HG03558 (cell line): ENCODE data around the gene ZNF507.
A peak's percentile ranks its signal among the peaks of the same experiment; 100 is the strongest.
"Not testable (repeated sequence)": the region's sequence is repeated elsewhere in the genome, so short reads cannot be mapped to it uniquely, and the experiment has no call there.

Experiments used
- ATAC-seq: cut with Tn5 transposase; IDR thresholded peaks from one replicate; pipeline ENCODE4 v1.9.1; 2021; ENCODE audit warnings: moderate number of reproducible peaks; ENCODE audit not compliant: unreplicated experiment; ENCODE audit errors: extremely low read depth

The ZNF507 gene

DNA sequence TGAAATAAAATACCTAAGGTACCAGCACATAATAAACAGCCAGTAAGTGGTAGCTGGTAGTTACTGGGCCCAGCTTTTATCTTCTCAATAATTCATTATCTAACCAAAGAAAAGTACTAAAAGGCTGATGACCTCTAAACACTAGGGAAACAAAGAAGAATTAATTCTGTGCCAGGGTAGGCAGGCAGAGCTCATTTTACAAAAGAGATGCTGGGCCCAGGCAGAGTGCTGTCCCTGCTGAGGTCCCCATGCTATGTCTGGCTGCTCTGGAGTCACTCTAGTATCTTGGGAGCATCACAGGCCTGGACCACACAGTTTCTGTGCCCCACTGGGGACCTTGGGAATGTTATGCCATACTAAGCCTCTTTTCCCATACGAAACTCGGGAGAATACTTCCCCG, 18.2 kb downstream of the ZNF507 start:
- no peak for ATAC-seq

DNA sequence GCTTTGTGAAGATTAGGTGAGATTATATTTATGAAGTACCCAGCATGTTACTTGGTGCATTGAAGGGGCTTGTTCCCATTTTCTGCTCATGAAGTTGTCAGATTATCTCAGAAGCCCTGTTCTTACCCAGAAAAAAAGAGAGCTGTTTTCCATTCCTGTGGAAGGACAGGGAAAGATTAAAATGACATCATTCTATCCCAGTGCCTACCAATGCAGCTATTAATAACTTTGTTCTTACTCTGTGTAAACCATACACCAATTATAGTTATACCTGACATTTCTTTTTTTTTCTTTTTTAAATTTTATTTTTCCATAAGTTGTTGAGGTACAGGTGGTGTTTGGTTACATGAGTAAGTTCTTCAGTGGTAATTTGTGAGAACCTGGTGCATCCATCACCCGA, 18.6 kb downstream of the ZNF507 start:
- ATAC-seq, result no peak

DNA sequence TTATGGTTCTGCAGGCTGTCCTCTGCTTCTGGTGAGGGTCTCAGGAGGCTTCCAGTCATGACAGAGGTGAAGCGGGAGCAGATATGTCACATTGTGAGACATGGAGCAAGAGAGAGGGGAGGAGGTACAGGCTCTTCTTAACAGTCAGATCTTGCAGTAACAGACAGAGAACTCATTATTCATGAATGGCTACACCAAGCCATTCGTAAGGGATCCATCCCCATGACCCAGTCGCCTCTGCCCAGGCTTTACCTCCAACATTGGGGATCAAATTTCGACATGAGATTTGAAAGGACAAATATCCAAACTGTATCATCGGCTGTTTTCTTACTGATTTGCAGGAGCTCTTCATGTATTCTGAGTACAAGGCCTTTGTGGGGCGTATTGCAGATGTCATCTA, 21.7 kb downstream of the ZNF507 start:
- no peak for ATAC-seq

DNA sequence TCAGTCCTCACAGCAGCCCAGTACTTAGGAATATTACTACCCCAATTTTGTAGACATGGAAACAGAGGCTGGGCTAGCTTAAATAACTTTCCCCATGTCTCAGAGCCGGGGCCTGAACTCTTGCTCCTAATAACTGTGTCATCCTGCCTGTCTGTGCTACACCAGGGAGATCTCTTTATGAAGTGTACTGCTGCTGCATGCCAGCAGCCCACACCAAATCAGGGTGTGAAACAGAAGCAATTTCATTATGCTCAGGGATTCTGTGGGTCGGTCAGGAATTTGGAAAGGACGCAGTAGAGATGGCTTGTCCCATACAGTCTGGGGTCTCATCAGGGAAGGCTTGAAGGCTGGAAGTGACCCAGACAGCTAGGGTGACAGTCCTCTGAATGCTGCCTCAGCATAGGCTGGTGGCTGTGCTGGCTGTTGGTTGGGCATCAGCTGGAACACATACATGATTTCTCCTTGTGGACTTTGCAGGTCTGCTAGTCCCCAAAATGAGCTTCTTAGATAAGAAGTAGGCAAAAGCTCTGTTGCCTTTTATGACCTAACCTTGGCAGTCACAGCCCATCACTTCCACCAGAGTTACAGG, 22.6 kb downstream of the ZNF507 start:
- no peak for ATAC-seq

DNA sequence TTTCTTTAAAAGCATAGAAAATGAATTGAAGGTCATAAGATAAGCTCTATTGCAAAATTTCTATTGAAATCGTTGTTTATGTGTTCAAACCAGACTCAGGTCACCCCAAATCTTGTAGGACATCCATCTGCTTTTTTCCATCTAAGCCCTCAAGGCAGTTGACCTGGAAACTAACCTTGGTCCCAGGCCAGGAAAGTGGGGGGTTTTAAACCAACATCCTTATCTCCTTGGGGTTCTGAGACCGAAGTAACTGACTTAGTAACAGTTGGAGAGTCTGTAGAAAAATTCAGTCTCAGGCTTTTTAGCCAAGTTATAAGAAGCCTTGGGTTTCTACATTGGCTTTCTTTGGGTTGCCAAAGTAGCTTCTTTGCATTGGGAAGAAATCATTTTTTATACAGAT, 23.4 kb downstream of the ZNF507 start:
- no peak for ATAC-seq

DNA sequence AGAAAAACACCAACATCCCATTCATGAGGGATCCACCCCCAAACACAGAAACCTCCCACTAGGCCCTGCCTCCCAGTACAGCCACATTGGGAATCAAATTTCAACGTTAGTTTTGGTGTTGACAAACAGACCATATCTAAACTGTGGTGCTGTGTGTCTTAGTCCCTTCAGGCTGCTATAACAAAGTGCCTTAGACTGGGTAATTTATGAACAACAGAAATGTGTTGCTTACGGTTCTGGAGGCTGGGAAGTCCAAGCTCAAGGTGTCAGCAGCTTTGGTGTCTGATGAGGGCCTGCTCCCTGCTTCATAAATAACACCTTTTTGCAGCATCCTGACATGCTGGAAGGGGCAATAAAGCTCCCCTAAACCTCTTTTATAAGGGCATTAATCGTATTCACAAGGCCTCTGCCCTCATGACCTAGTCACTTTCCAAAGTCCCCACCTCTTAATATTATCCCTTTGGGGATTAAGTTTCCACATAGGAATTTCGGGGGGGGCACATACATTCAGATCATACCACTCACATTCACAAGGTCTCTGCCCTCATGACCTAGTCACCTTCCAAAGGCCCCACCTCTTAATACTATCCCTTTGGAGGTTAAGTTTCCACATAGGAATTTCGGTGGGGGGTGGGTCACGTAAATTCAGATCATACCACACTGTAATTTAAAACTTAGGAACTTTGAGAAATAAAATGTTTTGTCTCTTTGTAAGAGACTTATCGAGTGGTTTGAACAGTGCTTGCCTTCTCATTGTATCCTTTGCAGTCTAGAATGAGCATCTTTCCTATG, 27.5 kb downstream of the ZNF507 start:
- ATAC-seq, result no peak

DNA sequence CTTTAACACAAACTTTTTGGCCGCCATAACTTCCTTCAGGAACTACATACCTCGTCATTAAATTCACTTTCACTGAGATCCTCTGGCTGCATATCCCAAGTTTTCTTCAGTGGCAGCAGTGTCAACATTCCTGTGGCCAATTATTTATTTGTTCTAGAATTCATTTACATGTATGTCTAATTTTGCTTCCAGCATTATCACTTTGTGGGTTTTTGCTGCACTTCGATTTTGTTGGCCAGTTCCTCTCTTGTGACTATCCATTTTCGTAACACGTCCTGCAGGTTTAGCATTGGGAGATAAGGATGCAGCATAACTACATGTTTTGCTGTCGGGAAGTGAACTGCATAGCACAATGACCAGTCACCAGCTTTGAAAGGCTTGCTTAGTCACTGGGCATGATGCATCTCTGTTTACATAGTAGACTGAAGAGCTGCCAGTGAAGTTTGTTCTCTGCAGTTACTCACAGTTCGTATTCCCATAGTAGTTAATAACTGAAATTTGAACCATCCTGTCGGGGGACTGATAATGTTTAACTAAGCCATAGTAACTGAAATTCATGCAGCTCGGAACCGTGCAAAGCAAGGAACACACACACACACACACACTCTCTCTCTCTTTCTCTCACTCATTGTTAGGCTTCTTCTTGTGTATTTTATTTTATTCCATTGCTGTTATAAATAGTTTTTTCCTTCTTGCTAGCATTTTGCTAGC, 28.3 kb downstream of the ZNF507 start:
- no peak for ATAC-seq

DNA sequence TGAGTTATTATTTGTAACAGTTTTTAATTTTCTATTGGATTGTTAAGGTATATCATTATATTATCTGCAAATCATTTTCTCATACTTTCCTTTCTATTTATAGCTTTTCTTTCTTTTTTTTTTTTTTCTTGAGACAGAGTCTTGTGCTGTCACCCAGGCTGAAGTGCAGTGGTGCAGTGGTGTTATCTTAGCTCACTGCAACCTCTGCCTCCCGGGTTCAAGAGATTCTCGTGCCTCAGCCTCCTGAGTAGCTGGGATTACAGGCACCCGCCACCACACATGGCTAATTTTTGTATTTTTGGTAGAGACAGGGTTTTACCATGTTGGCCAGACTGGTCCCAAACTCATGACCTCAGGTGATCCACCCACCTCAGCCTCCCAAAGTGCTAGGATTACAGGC, 29.0 kb downstream of the ZNF507 start:
- not testable (repeated sequence) for ATAC-seq

DNA sequence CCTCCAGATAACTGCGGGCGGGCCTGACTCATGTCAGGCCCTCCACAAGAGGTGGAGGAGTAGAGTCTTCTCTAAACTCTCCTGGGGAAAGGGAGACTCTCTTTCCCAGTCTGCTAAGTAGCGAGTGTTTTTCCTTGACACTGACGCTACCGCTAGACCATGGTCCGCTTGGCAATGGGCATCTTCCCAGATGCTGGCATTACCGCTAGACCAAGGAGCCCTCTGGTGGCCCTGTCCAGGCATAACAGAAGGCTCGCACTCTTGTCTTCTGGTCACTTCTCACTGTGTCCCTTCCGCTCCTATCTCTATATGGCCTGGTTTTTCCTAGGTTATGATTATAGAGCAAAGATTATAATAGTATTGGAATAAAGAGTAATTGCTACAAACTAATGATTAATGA, 31.7 kb downstream of the ZNF507 start:
- ATAC-seq, result not testable (repeated sequence)

DNA sequence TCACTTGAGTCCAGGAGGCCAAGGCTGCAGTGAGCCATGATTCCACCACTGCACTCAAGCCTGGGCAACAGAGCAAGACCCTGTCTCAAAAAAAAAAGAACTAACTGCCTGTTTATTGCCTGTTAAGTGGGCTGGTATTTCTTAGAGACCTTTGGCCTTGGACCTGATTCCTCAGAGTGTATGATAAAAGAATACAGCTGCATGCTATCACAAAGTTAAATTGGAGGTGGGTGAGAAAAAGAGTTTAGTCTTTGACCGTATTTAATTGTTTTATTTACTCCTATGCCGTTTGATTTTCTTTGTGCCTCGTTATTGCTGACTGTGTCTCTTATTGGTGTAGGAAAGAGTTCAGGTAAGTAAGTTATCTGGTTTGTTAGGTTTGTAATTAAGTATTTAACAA, 34.9 kb downstream of the ZNF507 start:
- no peak for ATAC-seq

DNA sequence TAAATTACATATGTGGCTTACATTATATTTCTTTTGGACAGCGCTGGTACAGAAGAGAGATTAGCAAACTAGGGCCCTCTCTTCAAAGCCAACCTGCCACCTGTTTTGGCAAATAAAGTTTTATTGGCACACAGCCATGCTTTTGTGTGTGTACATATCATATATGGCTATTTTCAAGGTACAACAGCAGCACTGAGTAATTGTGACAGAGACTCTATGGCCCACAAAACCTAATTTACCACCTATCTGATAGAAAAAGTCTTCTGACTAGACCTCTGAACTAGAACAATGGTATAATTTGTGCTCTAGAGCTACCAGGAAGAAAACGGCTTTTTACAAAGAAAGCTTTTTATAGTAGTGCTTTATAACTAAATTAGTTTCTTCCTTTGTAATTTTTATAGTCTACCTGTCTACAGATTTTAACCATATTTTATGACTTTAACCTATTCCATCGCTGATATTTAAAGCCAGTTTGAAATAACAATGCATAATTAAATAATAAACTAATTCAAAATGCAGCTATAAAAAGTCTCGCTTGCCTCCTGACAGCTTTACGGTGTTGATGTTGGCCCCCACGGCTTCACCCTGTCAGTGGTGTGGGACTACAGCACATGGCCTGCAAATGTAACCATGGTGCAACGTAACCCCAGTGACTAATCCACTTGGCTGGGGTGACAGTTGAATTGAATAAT, 42.4 kb downstream of the ZNF507 start:
- no peak for ATAC-seq

DNA sequence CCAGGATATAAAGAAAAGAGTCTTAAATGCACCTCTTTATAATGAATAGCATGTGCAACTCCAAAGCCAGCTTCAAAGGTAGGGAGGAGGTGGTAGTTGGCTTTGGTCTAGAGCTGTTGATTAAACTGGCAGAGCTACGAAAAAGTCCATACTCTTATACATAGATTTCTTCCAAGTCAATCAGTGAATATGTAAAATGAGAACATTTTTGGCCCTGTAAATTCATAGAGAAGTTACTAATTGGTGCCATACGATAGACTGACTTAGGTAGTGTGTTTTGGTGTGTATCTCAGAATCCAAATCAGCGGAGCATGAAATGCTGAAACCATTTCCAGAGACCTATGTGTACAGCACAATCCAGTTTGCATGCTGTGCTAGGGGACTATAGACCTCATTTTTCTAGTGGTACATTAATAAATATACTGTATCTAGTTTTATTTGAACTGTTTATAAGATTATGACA, 43.0 kb downstream of the ZNF507 start:
- no peak for ATAC-seq

DNA sequence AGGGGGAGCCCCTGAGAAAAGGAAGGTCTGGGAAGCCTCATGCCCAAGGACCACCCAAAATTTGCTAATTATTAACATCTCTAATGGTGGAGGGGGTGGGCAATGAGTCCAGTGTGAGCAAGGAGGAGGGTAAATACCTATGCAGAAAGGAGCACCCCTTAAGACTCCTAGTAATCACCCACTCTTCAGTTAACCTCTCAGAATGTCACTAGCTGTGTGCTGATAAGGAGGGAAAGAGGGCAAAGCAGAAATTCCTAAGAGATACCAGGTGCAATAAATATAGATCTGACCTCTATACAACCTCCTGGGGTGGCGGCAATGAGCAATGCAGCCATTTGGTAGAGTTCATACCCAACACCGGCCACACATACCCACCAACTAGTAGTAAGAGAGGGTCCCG, 47.5 kb downstream of the ZNF507 start:
- ATAC-seq, result no peak

DNA sequence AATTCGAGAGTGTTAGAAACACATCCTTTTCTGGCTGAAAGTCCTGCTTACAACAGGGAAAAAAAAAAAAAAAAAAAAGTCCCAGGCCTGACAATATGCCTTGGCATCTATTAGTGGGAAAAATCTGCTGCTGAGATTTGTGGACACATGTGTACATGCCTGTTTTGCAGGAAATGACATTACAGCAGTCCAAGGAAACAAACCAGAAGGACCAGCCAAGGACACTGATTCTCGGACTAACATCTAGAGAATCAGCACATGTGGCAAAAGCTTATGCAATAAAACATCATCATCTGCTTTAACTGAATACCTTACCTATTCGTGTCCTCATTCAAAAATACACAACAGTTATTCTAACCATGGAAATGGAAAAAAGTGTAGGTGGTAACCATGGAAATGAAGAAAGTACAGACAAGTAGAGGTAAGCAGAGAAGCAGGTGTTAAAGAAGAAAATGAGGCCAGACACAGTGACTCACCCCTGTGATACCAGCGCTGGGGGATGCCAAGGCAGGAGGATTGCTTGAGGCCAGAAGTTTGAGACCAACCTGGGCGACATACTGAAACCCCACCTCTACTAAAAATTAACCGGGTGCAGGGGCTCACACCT, 50.7 kb downstream of the ZNF507 start:
- ATAC-seq, result no peak

DNA sequence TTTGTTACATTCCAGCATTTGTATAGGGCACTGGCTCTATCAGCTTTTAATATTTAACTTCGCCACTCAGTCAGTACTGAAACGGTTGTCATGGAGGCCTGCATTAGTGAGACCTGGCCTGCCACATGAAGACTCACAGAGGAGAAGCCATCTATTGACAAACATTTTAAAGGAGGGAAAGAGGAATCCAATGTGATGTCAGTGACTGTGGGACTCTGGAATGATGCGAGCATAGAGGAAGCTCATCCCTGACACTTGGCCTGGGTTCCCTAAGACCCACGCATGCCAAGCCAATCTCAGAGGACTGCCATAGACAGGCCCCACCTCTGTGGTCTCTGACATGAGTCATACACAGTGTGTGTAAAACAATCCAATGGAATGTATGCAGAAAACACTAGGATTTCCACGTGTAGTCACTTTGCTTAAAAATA, 52.3 kb downstream of the ZNF507 start:
- ATAC-seq, result no peak

DNA sequence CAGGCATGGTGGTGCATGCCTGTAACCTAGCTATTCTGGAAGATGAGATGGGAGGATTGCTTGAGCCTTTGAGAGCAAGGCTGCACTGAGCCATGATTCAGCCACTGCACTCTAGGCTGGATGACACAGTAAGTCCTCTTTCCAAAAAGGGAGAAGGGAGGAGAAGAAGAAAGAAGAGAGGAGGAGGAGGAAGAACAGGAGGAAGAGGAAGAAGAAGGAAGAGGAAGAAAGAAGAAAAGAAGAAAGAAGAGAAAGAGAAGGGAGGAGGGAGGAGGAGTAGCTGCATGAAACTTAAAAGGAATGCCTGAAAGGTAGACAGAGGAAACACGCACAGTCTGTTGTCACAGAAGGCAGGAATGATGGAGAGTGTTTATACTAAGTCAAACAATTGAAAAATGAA, 56.6 kb downstream of the ZNF507 start:
- ATAC-seq, result no peak

DNA sequence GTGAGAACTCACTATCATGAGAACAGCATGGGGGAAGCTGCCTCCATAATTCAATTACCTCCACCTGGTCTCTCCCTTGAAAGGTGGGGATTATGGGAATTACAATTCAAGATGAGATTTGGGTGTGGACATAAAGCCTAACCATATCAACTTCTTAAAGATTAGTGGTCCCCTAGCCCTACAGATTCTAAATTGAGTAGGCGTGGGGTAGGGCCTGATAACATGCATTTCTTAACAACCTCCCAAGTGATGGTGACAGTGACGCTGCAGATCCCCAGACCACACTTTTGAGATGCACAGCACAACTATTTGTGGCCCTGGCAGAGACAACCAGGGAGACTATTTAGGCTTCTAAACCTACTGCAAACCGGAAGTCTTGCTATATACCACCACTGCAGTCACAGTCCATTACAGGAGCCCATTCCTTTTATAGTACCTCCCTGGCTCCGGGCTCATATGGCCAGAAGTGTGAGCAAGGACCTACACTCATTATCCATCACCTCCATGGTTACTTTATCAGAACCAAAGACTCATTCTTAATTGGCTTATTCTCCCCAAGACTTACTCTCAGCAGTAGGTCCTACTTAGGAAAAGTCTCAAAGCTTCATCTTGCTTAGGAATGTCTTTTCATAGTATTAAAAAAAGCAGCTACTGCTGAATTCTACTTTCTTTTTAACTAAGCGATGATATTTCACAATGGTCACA, 58.0 kb downstream of the ZNF507 start:
- no peak for ATAC-seq

DNA sequence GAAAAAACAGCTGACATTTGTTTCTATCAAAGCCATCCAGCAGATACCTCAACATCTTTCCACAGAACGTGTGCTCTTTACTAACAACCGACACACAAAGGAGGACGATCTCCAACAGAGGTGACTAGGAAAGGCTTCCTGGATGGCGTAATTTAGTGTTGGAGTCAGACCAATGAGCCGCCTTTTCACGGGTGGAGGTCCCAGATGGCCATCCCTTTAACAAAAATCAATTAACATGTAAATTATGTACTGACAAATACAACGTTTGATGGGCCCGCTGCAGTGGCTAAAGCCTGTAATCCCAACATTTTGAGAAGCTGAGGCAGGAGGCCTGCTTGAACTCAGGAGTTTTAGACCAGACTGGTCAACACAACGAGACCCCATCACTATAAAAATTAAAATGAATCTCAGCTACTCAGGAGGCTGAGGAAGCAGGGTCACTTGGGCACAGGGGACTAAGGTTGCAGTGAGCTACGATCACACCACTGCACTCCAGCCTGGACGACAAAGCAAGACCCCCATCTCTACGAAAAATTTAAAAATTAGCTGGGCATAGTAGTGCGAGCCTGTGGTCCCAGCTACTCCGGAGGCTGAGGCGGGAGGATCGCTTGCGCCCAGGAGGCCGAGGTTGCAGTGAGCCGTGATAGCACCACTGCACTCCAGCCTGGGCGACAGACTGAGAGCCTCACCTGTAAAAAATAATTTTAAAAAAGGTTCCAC, 59.0 kb downstream of the ZNF507 start:
- no peak for ATAC-seq

DNA sequence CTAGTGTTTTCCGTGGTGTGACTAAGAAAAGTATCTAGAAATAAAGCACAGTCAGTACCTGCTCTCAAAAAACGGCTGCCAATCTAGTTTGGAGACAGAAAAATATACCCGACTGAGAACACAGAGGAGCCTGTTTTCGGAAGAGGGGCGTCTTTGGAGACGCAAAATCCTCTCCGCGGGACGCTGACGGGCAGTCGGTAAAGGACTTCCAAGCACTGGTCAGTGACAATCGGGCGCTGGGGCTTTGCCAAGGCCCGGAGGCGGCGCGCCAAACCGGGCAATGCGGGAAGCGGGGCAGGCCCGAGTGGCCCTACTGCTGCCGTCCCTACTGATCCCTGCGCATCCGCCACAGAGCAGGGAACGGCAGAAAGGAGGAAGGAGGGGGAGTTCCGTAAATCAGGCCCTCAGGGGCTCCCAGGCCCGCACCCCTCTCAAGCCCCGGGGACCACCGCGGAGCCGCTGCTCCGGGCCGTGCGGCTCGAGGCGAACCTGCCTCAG, 59.6 kb downstream of the ZNF507 start:
- peak; percentile 2 for ATAC-seq
